HL-60 (cell line): Measurements from ENCODE around the gene POC1A.

Source experiments
- GABPA ChIP-seq: IDR thresholded peaks from 2 replicates; pipeline ENCODE4 v1.6.1; 2012; ENCODE audit warnings: low read depth
- POLR2AphosphoS5 ChIP-seq: IDR thresholded peaks from 2 replicates; pipeline ENCODE4 v1.6.1; 2012; ENCODE audit warnings: low read depth
- TF ChIP-seq, protein P1 (sequence below): IDR thresholded peaks from one replicate; pipeline ENCODE4 v1.5.1; 2011; ENCODE audit warnings: low read length, control low read depth, inconsistent platforms; ENCODE audit not compliant: insufficient read depth
- TF ChIP-seq, protein P2 (sequence below): IDR thresholded peaks from 2 replicates; pipeline ENCODE4 v1.6.1; 2012; ENCODE audit warnings: low read depth; ENCODE audit not compliant: insufficient replicate concordance

DNA sequence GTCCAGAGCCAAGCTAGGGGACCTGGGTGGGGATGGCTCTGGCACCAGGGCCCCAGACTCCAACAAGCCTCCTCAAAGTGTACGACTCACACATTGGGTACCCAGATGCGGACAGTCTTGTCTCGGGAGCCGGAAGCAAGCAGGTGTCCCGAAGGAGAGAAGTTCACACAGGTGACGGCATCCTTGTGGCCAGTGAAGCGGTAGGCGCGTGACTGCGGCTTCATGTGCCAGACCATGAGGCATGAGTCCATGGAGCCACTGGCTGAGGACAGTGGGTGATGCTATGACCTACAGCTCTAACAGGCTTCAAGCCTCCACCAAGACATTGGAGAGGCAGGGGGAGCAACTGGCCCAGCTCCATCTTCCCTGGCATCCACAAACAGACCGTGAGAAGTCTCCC is 4.5 kb downstream of the POC1A start:
- TF ChIP-seq, protein P1, sequence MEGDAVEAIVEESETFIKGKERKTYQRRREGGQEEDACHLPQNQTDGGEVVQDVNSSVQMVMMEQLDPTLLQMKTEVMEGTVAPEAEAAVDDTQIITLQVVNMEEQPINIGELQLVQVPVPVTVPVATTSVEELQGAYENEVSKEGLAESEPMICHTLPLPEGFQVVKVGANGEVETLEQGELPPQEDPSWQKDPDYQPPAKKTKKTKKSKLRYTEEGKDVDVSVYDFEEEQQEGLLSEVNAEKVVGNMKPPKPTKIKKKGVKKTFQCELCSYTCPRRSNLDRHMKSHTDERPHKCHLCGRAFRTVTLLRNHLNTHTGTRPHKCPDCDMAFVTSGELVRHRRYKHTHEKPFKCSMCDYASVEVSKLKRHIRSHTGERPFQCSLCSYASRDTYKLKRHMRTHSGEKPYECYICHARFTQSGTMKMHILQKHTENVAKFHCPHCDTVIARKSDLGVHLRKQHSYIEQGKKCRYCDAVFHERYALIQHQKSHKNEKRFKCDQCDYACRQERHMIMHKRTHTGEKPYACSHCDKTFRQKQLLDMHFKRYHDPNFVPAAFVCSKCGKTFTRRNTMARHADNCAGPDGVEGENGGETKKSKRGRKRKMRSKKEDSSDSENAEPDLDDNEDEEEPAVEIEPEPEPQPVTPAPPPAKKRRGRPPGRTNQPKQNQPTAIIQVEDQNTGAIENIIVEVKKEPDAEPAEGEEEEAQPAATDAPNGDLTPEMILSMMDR: no peak
- TF ChIP-seq POLR2AphosphoS5 (no peak), GABPA (no peak)
- TF ChIP-seq, protein P2, sequence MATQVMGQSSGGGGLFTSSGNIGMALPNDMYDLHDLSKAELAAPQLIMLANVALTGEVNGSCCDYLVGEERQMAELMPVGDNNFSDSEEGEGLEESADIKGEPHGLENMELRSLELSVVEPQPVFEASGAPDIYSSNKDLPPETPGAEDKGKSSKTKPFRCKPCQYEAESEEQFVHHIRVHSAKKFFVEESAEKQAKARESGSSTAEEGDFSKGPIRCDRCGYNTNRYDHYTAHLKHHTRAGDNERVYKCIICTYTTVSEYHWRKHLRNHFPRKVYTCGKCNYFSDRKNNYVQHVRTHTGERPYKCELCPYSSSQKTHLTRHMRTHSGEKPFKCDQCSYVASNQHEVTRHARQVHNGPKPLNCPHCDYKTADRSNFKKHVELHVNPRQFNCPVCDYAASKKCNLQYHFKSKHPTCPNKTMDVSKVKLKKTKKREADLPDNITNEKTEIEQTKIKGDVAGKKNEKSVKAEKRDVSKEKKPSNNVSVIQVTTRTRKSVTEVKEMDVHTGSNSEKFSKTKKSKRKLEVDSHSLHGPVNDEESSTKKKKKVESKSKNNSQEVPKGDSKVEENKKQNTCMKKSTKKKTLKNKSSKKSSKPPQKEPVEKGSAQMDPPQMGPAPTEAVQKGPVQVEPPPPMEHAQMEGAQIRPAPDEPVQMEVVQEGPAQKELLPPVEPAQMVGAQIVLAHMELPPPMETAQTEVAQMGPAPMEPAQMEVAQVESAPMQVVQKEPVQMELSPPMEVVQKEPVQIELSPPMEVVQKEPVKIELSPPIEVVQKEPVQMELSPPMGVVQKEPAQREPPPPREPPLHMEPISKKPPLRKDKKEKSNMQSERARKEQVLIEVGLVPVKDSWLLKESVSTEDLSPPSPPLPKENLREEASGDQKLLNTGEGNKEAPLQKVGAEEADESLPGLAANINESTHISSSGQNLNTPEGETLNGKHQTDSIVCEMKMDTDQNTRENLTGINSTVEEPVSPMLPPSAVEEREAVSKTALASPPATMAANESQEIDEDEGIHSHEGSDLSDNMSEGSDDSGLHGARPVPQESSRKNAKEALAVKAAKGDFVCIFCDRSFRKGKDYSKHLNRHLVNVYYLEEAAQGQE: no peak
